Muscle layer of colon (tissue), 2 donors: ENCODE measurements around the gene WARS2.

ENCODE experiments used
- H3K27ac ChIP-seq: one replicate; pipeline ENCODE4 v1.7.0; 2013; ENCODE audit warnings: low read depth, mild to moderate bottlenecking, low read length, moderate library complexity
- H3K27me3 ChIP-seq, 2 donors: one replicate each; pipeline ENCODE4 v1.7.0; 2013; ENCODE audit warnings: low read length in 2 of 2, mild to moderate bottlenecking in 2 of 2; ENCODE audit not compliant: insufficient read depth in 2 of 2, control insufficient read depth in 1 of 2
- H3K36me3 ChIP-seq: one replicate; pipeline ENCODE4 v1.7.0; 2013; ENCODE audit warnings: mild to moderate bottlenecking, low read length; ENCODE audit not compliant: insufficient read depth
- H3K4me1 ChIP-seq: one replicate; pipeline ENCODE4 v1.7.0; 2013; ENCODE audit warnings: mild to moderate bottlenecking, low read length; ENCODE audit not compliant: insufficient read depth
- H3K4me3 ChIP-seq, 2 donors: one replicate each; pipeline ENCODE4 v1.7.0; 2013; ENCODE audit warnings: low read length in 2 of 2, low read depth in 1 of 2, mild to moderate bottlenecking in 1 of 2, moderate library complexity in 1 of 2
- H3K9ac ChIP-seq: one replicate; pipeline ENCODE4 v1.7.0; 2013; ENCODE audit warnings: low read length
- H3K9me3 ChIP-seq: one replicate; pipeline ENCODE4 v1.7.0; 2013; ENCODE audit warnings: mild to moderate bottlenecking, low read length
- donor health status: abdominal sarcoma.
- donor health status: Adenocarcinoma of cecum.

The WARS2 gene

GRCh38 chr1:118981436-118981835 is 159.0 kb downstream of the WARS2 start:
- Histone ChIP-seq H3K27ac (no peak overlapping the region), H3K36me3 (no peaks in the 10 kb centered on the region), H3K4me3 (no peak overlapping the region), H3K27me3 (peaks cover 82% of the 10 kb centered on the region in 2 donors), H3K4me1 (peaks cover 34% of the 10 kb centered on the region), H3K9me3 (peaks cover 13% of the 10 kb centered on the region), H3K9ac (no peak overlapping the region)
